RWPE2 (cell line): ENCODE results near the gene ZBTB7C.

Experiments used
- ATAC-seq: fragments of 200-7000 bp; cut with Tn5 transposase; 3 replicates; pipeline ENCODE4 v1.9.1; 2021; ENCODE audit warnings: low read depth
- DNase-seq: peaks from one replicate; pipeline ENCODE4 v3.0.0-alpha.2; 2020; ENCODE audit warnings: low spot score
- H3K27ac ChIP-seq: fragments of 450-650 bp; 2 replicates; pipeline ENCODE4 v1.5.1; 2017; ENCODE audit warnings: mild to moderate bottlenecking; ENCODE audit not compliant: poor library complexity, severe bottlenecking
- H3K27me3 ChIP-seq: fragments of 250-450 bp; sonication (Bioruptor Pico); 2 replicates; pipeline ENCODE4 v1.5.1; 2021; ENCODE audit warnings: mild to moderate bottlenecking, moderate library complexity; ENCODE audit not compliant: insufficient read depth, poor library complexity, severe bottlenecking
- H3K36me3 ChIP-seq: fragments of 250-450 bp; sonication (Bioruptor Pico); 2 replicates; pipeline ENCODE4 v1.5.1; 2020; ENCODE audit warnings: low read depth, mild to moderate bottlenecking, moderate library complexity
- H3K4me1 ChIP-seq: fragments of 250-450 bp; sonication (Bioruptor Pico); 2 replicates; pipeline ENCODE4 v1.5.1; 2021; ENCODE audit warnings: mild to moderate bottlenecking, moderate library complexity; ENCODE audit not compliant: insufficient read depth, poor library complexity, severe bottlenecking
- H3K4me3 ChIP-seq: fragments of 250-450 bp; sonication (Bioruptor Pico); 2 replicates; pipeline ENCODE4 v1.5.1; 2021; ENCODE audit warnings: mild to moderate bottlenecking, moderate library complexity; ENCODE audit not compliant: severe bottlenecking
- H3K9me3 ChIP-seq: fragments of 250-450 bp; sonication (Bioruptor Pico); 2 replicates; pipeline ENCODE4 v1.5.1; 2021; ENCODE audit warnings: mild to moderate bottlenecking, moderate library complexity; ENCODE audit not compliant: severe bottlenecking
- TF ChIP-seq, protein P1 (sequence below): fragments of 450-650 bp; IDR thresholded peaks from one replicate; pipeline ENCODE4 v1.5.1; 2017; ENCODE audit warnings: mild to moderate bottlenecking, moderate library complexity; ENCODE audit not compliant: poor library complexity, severe bottlenecking

ZBTB7C gene

DNA sequence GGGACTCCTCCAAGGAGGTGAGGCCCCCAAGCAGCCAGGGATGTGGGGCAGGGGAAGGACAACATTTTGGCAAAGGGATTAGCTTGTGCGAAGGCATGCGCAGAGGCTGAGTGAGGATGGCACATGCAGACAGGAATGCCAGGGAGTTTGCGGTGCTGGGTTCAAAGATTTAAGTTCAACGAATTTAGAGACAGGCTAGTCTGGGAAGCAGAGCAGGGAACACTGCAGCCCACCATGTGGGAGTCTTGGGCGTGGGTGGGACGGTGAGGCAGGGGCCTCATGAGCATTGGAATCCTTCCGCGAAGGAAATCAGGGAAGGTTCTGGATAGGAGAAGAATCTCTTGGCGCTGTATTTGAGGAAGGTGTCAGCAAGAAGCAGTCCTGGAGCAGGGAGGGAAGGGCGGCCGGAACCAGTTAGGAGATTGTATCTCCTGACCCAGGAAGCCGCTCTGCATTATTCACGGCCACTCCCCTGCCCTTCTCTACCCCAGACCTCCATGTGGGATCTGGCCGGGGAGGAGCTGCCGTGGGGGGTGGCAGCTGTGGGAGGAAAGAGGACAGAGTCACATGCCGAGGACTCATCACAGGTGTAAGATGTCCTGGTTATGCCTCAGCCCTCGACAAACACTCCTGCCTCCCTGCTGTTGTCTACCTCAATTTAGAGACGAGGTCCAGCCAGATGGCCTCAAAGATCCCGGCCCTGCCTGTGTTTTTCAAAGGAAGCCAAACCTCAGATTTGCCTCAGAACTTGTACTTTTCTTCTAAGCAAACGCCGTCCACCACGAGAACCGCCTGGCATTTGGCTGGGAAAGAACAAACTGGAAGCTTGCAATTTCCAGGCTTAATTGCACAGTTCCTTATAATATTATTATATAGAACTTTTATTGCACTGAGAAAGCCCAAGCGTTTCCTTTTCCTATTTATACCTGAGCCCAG, 355.0 kb downstream of the ZBTB7C start:
- TF ChIP-seq, protein P1, sequence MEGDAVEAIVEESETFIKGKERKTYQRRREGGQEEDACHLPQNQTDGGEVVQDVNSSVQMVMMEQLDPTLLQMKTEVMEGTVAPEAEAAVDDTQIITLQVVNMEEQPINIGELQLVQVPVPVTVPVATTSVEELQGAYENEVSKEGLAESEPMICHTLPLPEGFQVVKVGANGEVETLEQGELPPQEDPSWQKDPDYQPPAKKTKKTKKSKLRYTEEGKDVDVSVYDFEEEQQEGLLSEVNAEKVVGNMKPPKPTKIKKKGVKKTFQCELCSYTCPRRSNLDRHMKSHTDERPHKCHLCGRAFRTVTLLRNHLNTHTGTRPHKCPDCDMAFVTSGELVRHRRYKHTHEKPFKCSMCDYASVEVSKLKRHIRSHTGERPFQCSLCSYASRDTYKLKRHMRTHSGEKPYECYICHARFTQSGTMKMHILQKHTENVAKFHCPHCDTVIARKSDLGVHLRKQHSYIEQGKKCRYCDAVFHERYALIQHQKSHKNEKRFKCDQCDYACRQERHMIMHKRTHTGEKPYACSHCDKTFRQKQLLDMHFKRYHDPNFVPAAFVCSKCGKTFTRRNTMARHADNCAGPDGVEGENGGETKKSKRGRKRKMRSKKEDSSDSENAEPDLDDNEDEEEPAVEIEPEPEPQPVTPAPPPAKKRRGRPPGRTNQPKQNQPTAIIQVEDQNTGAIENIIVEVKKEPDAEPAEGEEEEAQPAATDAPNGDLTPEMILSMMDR, result no peak
- DNase-seq, result no peak
- ATAC-seq, result no peak
- Histone ChIP-seq H3K4me3 (no peak overlapping the region), H3K27ac (no peak overlapping the region), H3K9me3 (no peaks in the 10 kb centered on the region), H3K36me3 (no peaks in the 10 kb centered on the region), H3K4me1 (no peaks in the 10 kb centered on the region), H3K27me3 (peaks cover 10% of the 10 kb centered on the region)

DNA sequence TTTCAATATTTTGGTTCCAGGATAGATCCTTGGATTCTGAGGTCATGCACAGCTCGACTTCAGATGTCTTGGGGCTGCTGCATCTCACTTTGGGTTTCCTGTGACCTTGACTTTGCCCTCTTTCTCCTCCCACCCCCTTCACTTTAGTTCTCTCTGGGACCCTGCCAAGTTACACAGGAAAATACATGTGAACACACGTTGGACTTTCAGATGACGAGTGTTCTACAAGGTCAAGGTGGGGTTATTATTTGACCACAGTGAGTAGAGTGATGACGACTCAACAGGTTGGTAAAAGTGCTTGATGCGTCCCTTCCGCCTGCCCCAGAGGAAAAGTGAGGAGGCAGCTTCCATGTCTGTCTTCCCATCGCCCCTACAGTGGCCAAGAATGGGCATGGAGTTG, 356.3 kb downstream of the ZBTB7C start:
- DNase-seq, result no peak
- Histone ChIP-seq H3K36me3 (no peaks in the 10 kb centered on the region), H3K27ac (no peak overlapping the region), H3K9me3 (no peaks in the 10 kb centered on the region), H3K27me3 (peaks cover 10% of the 10 kb centered on the region), H3K4me1 (no peaks in the 10 kb centered on the region), H3K4me3 (no peak overlapping the region)
- ATAC-seq, result no peak
- TF ChIP-seq, protein P1, result no peak

DNA sequence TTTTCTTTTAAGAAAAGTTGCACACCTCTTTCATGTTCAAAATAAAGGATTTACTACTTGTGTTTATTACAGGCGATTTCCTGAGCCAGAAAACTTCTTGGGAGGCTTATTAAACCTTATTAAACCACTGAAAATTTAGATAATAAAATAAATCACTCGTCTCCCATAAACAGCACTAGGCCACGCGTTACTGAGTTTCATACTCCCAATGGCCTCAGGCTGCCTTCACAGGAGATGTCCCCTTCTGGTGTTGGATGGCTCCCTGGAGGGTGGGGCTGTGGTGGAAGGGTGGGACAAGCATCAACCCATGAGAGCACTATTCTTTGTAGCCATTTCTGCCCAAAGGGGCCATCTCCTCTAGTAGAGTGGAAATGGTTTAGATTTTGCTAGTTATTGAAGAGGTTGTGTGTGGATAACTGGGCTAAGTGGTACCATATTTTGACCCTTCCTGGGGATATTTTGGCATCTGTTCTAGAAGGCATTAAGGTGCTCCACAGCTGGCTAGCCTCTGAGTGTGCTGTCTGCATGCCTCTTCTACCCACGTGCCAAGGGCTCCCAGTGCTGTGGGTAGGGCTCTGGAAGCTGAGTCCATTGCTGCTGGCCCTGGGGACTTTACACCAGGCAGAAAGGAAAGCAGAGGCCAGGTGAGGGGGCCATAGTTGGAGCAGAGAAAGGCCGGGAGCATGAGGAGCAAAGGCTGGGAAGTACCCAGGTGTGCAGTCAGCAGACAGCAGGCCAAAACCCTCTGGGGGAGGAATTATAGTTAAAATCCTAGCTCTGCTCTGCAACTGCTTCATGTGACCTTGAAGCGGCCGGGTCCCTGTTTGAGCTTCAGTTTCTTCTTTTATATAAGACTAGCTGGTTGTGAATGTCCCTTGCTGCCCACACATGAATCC, 357.0 kb downstream of the ZBTB7C start:
- H3K9me3 ChIP-seq, result no peaks in the 10 kb centered on the region
- no peak overlapping the region for H3K27ac ChIP-seq
- TF ChIP-seq, protein P1, result no peak
- H3K27me3 ChIP-seq, result peaks cover 10% of the 10 kb centered on the region
- H3K36me3 ChIP-seq, result no peaks in the 10 kb centered on the region
- H3K4me3 ChIP-seq, result no peak overlapping the region
- H3K4me1 ChIP-seq, result no peaks in the 10 kb centered on the region
- DNase-seq (no peak), ATAC-seq (no peak)

DNA sequence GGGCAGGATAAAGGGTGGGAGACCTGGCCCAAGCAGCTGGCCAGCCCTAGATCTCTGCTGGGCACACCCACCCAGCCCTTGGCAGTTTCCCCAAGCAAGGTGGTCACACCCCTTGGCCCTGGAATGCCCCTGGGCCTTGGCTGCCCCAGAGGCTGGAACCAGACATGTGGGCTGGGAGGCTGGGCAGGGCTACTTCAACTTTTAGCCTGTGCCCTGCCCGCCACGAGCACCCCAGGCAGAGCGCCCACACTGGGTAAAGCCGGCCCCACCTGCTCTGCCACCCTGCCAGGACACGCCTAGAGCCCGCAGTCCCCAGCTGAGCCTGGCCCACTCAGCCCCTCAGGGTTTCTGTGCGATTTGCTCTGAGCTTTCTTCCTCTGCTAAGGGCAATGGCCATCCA, 359.0 kb downstream of the ZBTB7C start:
- DNase-seq (no peak), ATAC-seq (peak; percentile 14; the same call in 1 of the 3 replicates)
- TF ChIP-seq, protein P1, result no peak

More for the DNA sequence above, 359.0 kb downstream of the ZBTB7C start:
- Histone ChIP-seq H3K27ac (no peak overlapping the region), H3K4me3 (no peak overlapping the region), H3K4me1 (no peaks in the 10 kb centered on the region), H3K36me3 (no peaks in the 10 kb centered on the region), H3K9me3 (no peaks in the 10 kb centered on the region), H3K27me3 (no peaks in the 10 kb centered on the region)
